HCT116 (cell line): ENCODE data around the gene IMMP2L.

Experiments used
- EZH2phosphoT487 ChIP-seq: fragments of 200-600 bp; IDR thresholded peaks from 2 replicates; pipeline ENCODE4 v1.6.1; 2018; ENCODE audit warnings: antibody characterized with exemption, borderline replicate concordance
- SRF ChIP-seq: IDR thresholded peaks from 2 replicates; pipeline ENCODE4 v1.6.1; 2012; ENCODE audit warnings: low read depth

DNA sequence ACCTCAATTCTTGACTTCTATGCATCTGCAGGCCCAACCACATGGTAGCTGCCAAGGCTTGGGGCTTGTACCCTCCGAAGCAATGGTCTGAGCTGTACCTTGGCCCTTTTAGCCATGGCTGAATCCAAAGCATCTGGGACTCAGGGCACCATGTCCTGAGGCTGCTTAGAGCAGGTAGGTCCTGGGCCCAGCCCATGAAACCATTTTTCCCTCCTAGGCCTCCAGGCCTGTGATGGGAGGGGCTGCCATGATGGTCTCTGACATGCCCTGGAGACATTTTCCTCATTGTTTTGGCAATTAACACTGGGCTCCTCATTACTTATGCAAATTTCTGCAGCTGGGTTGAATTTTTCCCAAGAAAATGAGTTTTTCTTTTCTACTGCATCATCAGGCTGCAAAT, 889.1 kb downstream of the IMMP2L start:
- TF ChIP-seq SRF (no peak), EZH2phosphoT487 (no peak)
